H9 (cell line): ENCODE data around the gene KCTD19. TPM values are rescaled to one million over a fixed set of nuclear protein-coding genes. Genes with fewer than 3 reads are reported as not detected.

Source experiments
- DNase-seq: peaks from one replicate; pipeline ENCODE4 v3.0.0-alpha.2; 2017
- H2AFZ ChIP-seq: one replicate; pipeline ENCODE4 v1.6.1; 2013; ENCODE audit warnings: mild to moderate bottlenecking, low read length, control low read depth, moderate library complexity
- H2AK5ac ChIP-seq: 2 replicates; pipeline ENCODE4 v1.6.1; 2013; ENCODE audit warnings: low read length, control low read depth, mixed read lengths; ENCODE audit not compliant: insufficient read length
- H2BK120ac ChIP-seq: one replicate; pipeline ENCODE4 v1.6.1; 2013; ENCODE audit warnings: low read depth, mild to moderate bottlenecking, low read length, control low read depth, inconsistent platforms; ENCODE audit not compliant: poor library complexity, severe bottlenecking
- H2BK12ac ChIP-seq: 2 replicates; pipeline ENCODE4 v1.6.1; 2013; ENCODE audit warnings: low read length, control low read depth, mixed read lengths, low read depth; ENCODE audit not compliant: insufficient read length
- H2BK15ac ChIP-seq: 2 replicates; pipeline ENCODE4 v1.6.1; 2013; ENCODE audit warnings: low read depth, low read length, control low read depth
- H2BK20ac ChIP-seq: one replicate; pipeline ENCODE4 v1.6.1; 2013; ENCODE audit warnings: low read depth, mild to moderate bottlenecking, low read length, control low read depth, inconsistent platforms; ENCODE audit not compliant: poor library complexity, severe bottlenecking
- H2BK5ac ChIP-seq: 2 replicates; pipeline ENCODE4 v1.6.1; 2013; ENCODE audit warnings: low read length, control low read depth, mixed read lengths; ENCODE audit not compliant: insufficient read length
- H3K14ac ChIP-seq: 2 replicates; pipeline ENCODE4 v1.6.1; 2013; ENCODE audit warnings: low read length, control low read depth; ENCODE audit not compliant: insufficient read depth
- H3K18ac ChIP-seq: 2 replicates; pipeline ENCODE4 v1.6.1; 2013; ENCODE audit warnings: low read depth, mild to moderate bottlenecking, mixed read lengths, low read length, control low read depth; ENCODE audit not compliant: insufficient read length
- H3K23ac ChIP-seq: 2 replicates; pipeline ENCODE4 v1.6.1; 2013; ENCODE audit warnings: low read length, control low read depth, mixed read lengths, low read depth; ENCODE audit not compliant: insufficient read length
- H3K23me2 ChIP-seq: 2 replicates; pipeline ENCODE4 v1.6.1; 2013; ENCODE audit warnings: low read depth, mild to moderate bottlenecking, mixed read lengths, low read length, control low read depth; ENCODE audit not compliant: insufficient read length, poor library complexity, severe bottlenecking
- H3K27ac ChIP-seq: 2 replicates; pipeline ENCODE4 v1.5.1; 2013; ENCODE audit warnings: low read length, control low read depth, mixed read lengths, low read depth; ENCODE audit not compliant: insufficient read length
- H3K27me3 ChIP-seq: 2 replicates; pipeline ENCODE4 v1.6.1; 2013; ENCODE audit warnings: low read length, control low read depth, inconsistent platforms; ENCODE audit not compliant: insufficient read depth
- H3K4ac ChIP-seq: 2 replicates; pipeline ENCODE4 v1.6.1; 2013; ENCODE audit warnings: low read depth, mild to moderate bottlenecking, control low read depth, inconsistent platforms, low read length, moderate library complexity
- H3K4me1 ChIP-seq: 2 replicates; pipeline ENCODE4 v1.6.1; 2013; ENCODE audit warnings: low read length, control low read depth, inconsistent platforms; ENCODE audit not compliant: insufficient read depth
- H3K4me2 ChIP-seq: 2 replicates; pipeline ENCODE4 v1.6.1; 2013; ENCODE audit warnings: low read length, control low read depth, mixed read lengths; ENCODE audit not compliant: insufficient read length, insufficient read depth
- H3K56ac ChIP-seq: 2 replicates; pipeline ENCODE4 v1.6.1; 2013; ENCODE audit warnings: low read depth, mild to moderate bottlenecking, mixed read lengths, low read length, control low read depth; ENCODE audit not compliant: insufficient read length
- H3K79me1 ChIP-seq: 2 replicates; pipeline ENCODE4 v1.6.1; 2013; ENCODE audit warnings: low read depth, mild to moderate bottlenecking, moderate library complexity, low read length, control low read depth, inconsistent platforms; ENCODE audit not compliant: insufficient read depth, poor library complexity, severe bottlenecking
- H3K79me2 ChIP-seq: 2 replicates; pipeline ENCODE4 v1.6.1; 2013; ENCODE audit warnings: low read length, control low read depth, inconsistent platforms; ENCODE audit not compliant: insufficient read depth
- H3K9ac ChIP-seq: 2 replicates; pipeline ENCODE4 v1.6.1; 2013; ENCODE audit warnings: low read length, control low read depth, mixed read lengths; ENCODE audit not compliant: insufficient read length; ENCODE audit errors: extremely low read depth
- H3K9me3 ChIP-seq: one replicate; pipeline ENCODE4 v1.6.1; 2013; ENCODE audit warnings: low read depth, low read length, inconsistent platforms; ENCODE audit not compliant: control insufficient read depth
- H3T11ph ChIP-seq: one replicate; pipeline ENCODE4 v1.6.1; 2013; ENCODE audit warnings: mild to moderate bottlenecking, low read length, control low read depth, inconsistent platforms
- H4K20me1 ChIP-seq: one replicate; pipeline ENCODE4 v1.6.1; 2013; ENCODE audit not compliant: control insufficient read depth, insufficient read length, insufficient read depth
- H4K5ac ChIP-seq: 2 replicates; pipeline ENCODE4 v1.6.1; 2013; ENCODE audit warnings: low read depth, mild to moderate bottlenecking, mixed read lengths, low read length, control low read depth; ENCODE audit not compliant: insufficient read length
- H4K8ac ChIP-seq: replicated peaks from 2 replicates; pipeline ENCODE4 v1.6.1; 2013; ENCODE audit warnings: low read length, control low read depth, mixed read lengths, low read depth; ENCODE audit not compliant: insufficient read length
- H4K91ac ChIP-seq: 2 replicates; pipeline ENCODE4 v1.6.1; 2013; ENCODE audit warnings: low read depth, mild to moderate bottlenecking, moderate library complexity, mixed read lengths, low read length, control low read depth; ENCODE audit not compliant: insufficient read length
- H3K27ac Mint-ChIP-seq, 3 experiments: 2 replicates in 2 of 3; 3 replicates in 1 of 3; pipeline ENCODE4 v1.8.0; 2020 to 2021; ENCODE audit warnings: mixed read lengths in 3 of 3, mild to moderate bottlenecking in 1 of 3, moderate library complexity in 1 of 3
- H3K27me3 Mint-ChIP-seq: 2 replicates; pipeline ENCODE4 v1.8.0; 2021; ENCODE audit warnings: low read depth, mild to moderate bottlenecking, moderate library complexity, mixed read lengths
- H3K36me3 Mint-ChIP-seq, 3 experiments: 2 replicates in 2 of 3; 3 replicates in 1 of 3; pipeline ENCODE4 v1.8.0; 2020 to 2021; ENCODE audit warnings: low read depth in 3 of 3, mixed read lengths in 3 of 3; ENCODE audit not compliant: insufficient read depth in 1 of 3
- H3K4me1 Mint-ChIP-seq, 2 experiments: 2 replicates each; pipeline ENCODE4 v1.8.0; 2020; ENCODE audit warnings: mixed read lengths in 2 of 2
- H3K4me3 Mint-ChIP-seq, 2 experiments: 2 replicates in 1 of 2; 3 replicates in 1 of 2; pipeline ENCODE4 v1.8.0; 2020 to 2021; ENCODE audit warnings: mild to moderate bottlenecking in 2 of 2, mixed read lengths in 2 of 2, moderate library complexity in 1 of 2
- H3K9me3 Mint-ChIP-seq, 2 experiments: 2 replicates in 1 of 2; 3 replicates in 1 of 2; pipeline ENCODE4 v1.8.0; 2020; ENCODE audit warnings: mild to moderate bottlenecking in 2 of 2, mixed read lengths in 2 of 2, moderate library complexity in 1 of 2
- WGBS: extraction: QIAGEN DNeasy Blood & Tissue Kit; methylation state at CpG from one replicate; pipeline ENCODE4 v1.1.7; 2013; ENCODE audit warnings: missing lambda C conversion rate, low lambda C conversion rate, mixed read lengths; ENCODE audit not compliant: insufficient read length; ENCODE audit errors: extremely low coverage; 5-methylcytosine and 5-hydroxymethylcytosine counted together
- total RNA-seq: library from RNA; stranded (reverse); gene quantifications from 2 replicates; pipeline ENCODE4 v1.2.1, GENCODE V29; 2021
- TF ChIP-seq, protein P1 (sequence below): fragments of 200-600 bp; sonication (generic); conservative IDR thresholded peaks from 3 replicates; pipeline ENCODE4 v1.8.0; 2021; ENCODE audit warnings: antibody characterized with exemption, mild to moderate bottlenecking

KCTD19 gene
- total RNA-seq, 1 experiment from 2014 or later, result 0.13 TPM

DNA sequence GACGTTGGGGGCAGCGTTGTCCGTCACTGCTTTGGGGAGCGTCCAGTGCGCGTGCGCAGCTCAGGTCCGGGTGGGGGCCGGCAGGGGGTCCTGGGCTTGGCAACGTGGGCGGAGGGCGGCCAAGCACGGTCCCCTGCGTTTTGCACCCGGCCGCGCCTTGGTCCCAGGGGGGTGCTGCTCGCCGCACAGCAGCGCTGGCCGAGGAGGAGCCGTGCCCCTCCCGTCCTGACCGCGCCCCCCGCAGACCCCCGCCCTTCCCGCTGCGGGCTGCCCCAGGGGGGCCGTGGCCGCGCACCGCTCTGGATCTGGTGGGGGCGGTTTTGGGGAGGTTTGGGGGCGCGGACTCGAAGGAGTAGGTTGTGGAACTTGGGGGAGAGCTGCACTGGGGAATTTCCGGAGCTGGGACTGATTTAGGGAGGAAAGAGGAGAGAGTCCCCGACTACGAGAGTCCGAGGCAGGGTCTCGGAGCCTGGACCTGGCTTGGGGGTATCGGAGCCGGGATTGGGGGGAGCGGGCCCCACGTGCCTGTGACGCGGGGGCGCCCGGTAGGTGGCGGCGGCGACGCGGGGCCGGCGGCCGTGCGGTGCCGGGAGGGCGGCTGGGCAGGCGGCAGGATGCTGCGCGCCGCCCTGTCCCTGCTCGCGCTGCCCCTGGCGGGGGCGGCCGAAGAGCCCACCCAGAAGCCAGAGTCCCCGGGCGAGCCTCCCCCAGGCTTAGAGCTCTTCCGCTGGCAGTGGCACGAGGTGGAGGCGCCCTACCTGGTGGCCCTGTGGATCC lies 78.0 kb downstream of the KCTD19 start, which contains the start of gene SLC9A5:
TSS of gene SLC9A5 (plus strand) at position 579 of the 777 bp plus-strand sequence. CDS start at position 615, 36 bp downstream.
- Histone ChIP-seq H3K23me2 (peaks cover 31% of the 10 kb centered on the region), H3K27ac (no peak within 1 kb of the TSS), H4K20me1 (no peaks in the 10 kb centered on the region), H3K79me2 (no peaks in the 10 kb centered on the region; the same call in 1 of the 2 replicates), H4K5ac (no peak within 1 kb of the TSS), H3K9ac (no peak within 1 kb of the TSS), H3K27me3 (no peaks in the 10 kb centered on the region; the same call in 1 of the 2 replicates), H4K8ac (no peak within 1 kb of the TSS), H3K23ac (no peak within 1 kb of the TSS), H3K14ac (no peak within 1 kb of the TSS; the same call in 1 of the 2 replicates), H2BK120ac (no peak within 1 kb of the TSS), H3K18ac (no peak within 1 kb of the TSS), H2BK15ac (no peak within 1 kb of the TSS), H3K4ac (no peak within 1 kb of the TSS), H2AFZ (no peak within 1 kb of the TSS), H2BK20ac (no peak within 1 kb of the TSS), H4K91ac (no peak within 1 kb of the TSS), H3K4me2 (peak within 1 kb of the TSS; percentile 65), H2BK5ac (no peak within 1 kb of the TSS), H3T11ph (no peak within 1 kb of the TSS), H2BK12ac (no peak within 1 kb of the TSS), H2AK5ac (no peak within 1 kb of the TSS), H3K79me1 (no peaks in the 10 kb centered on the region), H3K56ac (no peak within 1 kb of the TSS), H3K4me1 (peaks cover 4% of the 10 kb centered on the region; the same call in 1 of the 2 replicates), H3K9me3 (no peaks in the 10 kb centered on the region)
- TF ChIP-seq, protein P1, sequence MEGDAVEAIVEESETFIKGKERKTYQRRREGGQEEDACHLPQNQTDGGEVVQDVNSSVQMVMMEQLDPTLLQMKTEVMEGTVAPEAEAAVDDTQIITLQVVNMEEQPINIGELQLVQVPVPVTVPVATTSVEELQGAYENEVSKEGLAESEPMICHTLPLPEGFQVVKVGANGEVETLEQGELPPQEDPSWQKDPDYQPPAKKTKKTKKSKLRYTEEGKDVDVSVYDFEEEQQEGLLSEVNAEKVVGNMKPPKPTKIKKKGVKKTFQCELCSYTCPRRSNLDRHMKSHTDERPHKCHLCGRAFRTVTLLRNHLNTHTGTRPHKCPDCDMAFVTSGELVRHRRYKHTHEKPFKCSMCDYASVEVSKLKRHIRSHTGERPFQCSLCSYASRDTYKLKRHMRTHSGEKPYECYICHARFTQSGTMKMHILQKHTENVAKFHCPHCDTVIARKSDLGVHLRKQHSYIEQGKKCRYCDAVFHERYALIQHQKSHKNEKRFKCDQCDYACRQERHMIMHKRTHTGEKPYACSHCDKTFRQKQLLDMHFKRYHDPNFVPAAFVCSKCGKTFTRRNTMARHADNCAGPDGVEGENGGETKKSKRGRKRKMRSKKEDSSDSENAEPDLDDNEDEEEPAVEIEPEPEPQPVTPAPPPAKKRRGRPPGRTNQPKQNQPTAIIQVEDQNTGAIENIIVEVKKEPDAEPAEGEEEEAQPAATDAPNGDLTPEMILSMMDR, result peak; percentile 20; the same call in 1 of the 3 replicates
- H3K4me3 Mint-ChIP-seq, result peak within 1 kb of the TSS; percentile 86 to 94
- peaks cover 0 to 2% (median 0%) of the 10 kb centered on the region in 3 experiments; a peak in 2 of 7 replicates for H3K36me3 Mint-ChIP-seq
- peak within 1 kb of the TSS in 2 of 3 experiments; percentile 7 to 62; a peak in 2 of 7 replicates for H3K27ac Mint-ChIP-seq
- no peaks in the 10 kb centered on the region for H3K9me3 Mint-ChIP-seq
- peaks cover 24% of the 10 kb centered on the region for H3K27me3 Mint-ChIP-seq
- DNase-seq, result peak; percentile 61
- no CpG with 5 or more reads among the region's 75 CpGs for WGBS
- H3K4me1 Mint-ChIP-seq, result peaks cover 32 to 39% of the 10 kb centered on the region in 2 experiments
